HFF-Myc (cell line): ENCODE measurements around the gene TBC1D14.

Source experiments
- DNase-seq: peaks from one replicate; pipeline ENCODE4 v3.0.0-alpha.2; 2011; ENCODE audit warnings: low read depth; ENCODE audit errors: extremely low read depth
- H3K4me3 ChIP-seq: replicated peaks from 2 replicates; pipeline ENCODE4 v1.5.1; 2011; ENCODE audit warnings: low read depth, mild to moderate bottlenecking, control low read depth, low read length
- CTCF ChIP-seq: IDR thresholded peaks from 2 replicates; pipeline ENCODE4 v1.5.1; 2012; ENCODE audit warnings: mild to moderate bottlenecking, low read depth, low read length, control low read depth; ENCODE audit errors: missing control alignments

Gene TBC1D14

GRCh38 chr4:7030856-7031255 is 121.2 kb downstream of the TBC1D14 start:
- DNase-seq = no peak
- no peak for TF ChIP-seq CTCF
- H3K4me3 ChIP-seq = no peak overlapping the region

GRCh38 chr4:7031558-7032449 is 122.2 kb downstream of the TBC1D14 start:
- H3K4me3 ChIP-seq = no peak overlapping the region
- TF ChIP-seq CTCF = no peak
- DNase-seq = no peak

GRCh38 chr4:7032596-7032995 is 123.0 kb downstream of the TBC1D14 start:
- H3K4me3 ChIP-seq = no peak overlapping the region
- no peak for TF ChIP-seq CTCF

GRCh38 chr4:7034262-7035081 is 124.8 kb downstream of the TBC1D14 start:
- no peak overlapping the region for H3K4me3 ChIP-seq
- TF ChIP-seq CTCF = no peak
- no peak for DNase-seq

More at GRCh38 chr4:7032596-7032995, 123.0 kb downstream of the TBC1D14 start:
- DNase-seq = no peak

- no peak for TF ChIP-seq CTCF
- H3K4me3 ChIP-seq = no peak overlapping the region
- DNase-seq = no peak
These were observed 127.8 kb downstream of the TBC1D14 start for GRCh38 chr4:7037425-7037824.

- DNase-seq = no peak
- no peak for TF ChIP-seq CTCF
- H3K4me3 ChIP-seq = no peak overlapping the region
These were observed 131.1 kb downstream of the TBC1D14 start for GRCh38 chr4:7040765-7041164.
